Kidney epithelial cell (primary cell): ENCODE results near the gene MYO1F. TPM values are rescaled to one million over a fixed set of nuclear protein-coding genes. Genes with fewer than 3 reads are reported as not detected.
"Not testable (repeated sequence)": the region's sequence is repeated elsewhere in the genome, so short reads cannot be mapped to it uniquely, and the experiment has no call there.

Source experiments
- DNase-seq: peaks from one replicate; pipeline ENCODE4 v3.0.0-alpha.2; 2010; ENCODE audit warnings: low read depth
- H3K27me3 ChIP-seq: 2 replicates; pipeline ENCODE4 v1.6.0; 2011; ENCODE audit warnings: low read length; ENCODE audit not compliant: control insufficient read depth, insufficient read depth
- H3K36me3 ChIP-seq: 2 replicates; pipeline ENCODE4 v1.5.1; 2011; ENCODE audit warnings: low read length; ENCODE audit not compliant: control insufficient read depth, insufficient read depth
- H3K4me3 ChIP-seq: 2 replicates; pipeline ENCODE4 v1.5.1; 2011; ENCODE audit warnings: low read depth, mild to moderate bottlenecking, control low read depth, low read length
- total RNA-seq: library from RNA; depleted of rRNA; stranded (reverse); fragments of >200 nt; gene quantifications from 2 replicates; pipeline ENCODE4 v1.2.3, GENCODE V29; 2015
- TF ChIP-seq, protein P1 (sequence below): IDR thresholded peaks from 2 replicates; pipeline ENCODE4 v1.5.1; 2011; ENCODE audit warnings: mild to moderate bottlenecking, moderate library complexity, low read length, control low read depth, inconsistent platforms; ENCODE audit not compliant: insufficient read depth, poor library complexity, severe bottlenecking

MYO1F gene
- 0.08 and 0.21 TPM in 2 replicates for total RNA-seq

GRCh38 chr19:8577247-8577646, at the start of gene MYO1F:
Gene MYO1F, minus strand, starts transcription at chr19:8577442. Its CDS starts 133 bp downstream, at chr19:8577309.
- TF ChIP-seq, protein P1, sequence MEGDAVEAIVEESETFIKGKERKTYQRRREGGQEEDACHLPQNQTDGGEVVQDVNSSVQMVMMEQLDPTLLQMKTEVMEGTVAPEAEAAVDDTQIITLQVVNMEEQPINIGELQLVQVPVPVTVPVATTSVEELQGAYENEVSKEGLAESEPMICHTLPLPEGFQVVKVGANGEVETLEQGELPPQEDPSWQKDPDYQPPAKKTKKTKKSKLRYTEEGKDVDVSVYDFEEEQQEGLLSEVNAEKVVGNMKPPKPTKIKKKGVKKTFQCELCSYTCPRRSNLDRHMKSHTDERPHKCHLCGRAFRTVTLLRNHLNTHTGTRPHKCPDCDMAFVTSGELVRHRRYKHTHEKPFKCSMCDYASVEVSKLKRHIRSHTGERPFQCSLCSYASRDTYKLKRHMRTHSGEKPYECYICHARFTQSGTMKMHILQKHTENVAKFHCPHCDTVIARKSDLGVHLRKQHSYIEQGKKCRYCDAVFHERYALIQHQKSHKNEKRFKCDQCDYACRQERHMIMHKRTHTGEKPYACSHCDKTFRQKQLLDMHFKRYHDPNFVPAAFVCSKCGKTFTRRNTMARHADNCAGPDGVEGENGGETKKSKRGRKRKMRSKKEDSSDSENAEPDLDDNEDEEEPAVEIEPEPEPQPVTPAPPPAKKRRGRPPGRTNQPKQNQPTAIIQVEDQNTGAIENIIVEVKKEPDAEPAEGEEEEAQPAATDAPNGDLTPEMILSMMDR, result no peak
- H3K36me3 ChIP-seq, result no peaks in the 10 kb centered on the region
- DNase-seq, result no peak
- H3K27me3 ChIP-seq, result peaks cover 8% of the 10 kb centered on the region
- H3K4me3 ChIP-seq, result no peak within 1 kb of the TSS

GRCh38 chr19:8626842-8627241, 49.6 kb upstream of the MYO1F start:
- TF ChIP-seq, protein P1, result no peak
- no peaks in the 10 kb centered on the region for H3K36me3 ChIP-seq
- no peak for DNase-seq
- H3K4me3 ChIP-seq, result no peak overlapping the region
- H3K27me3 ChIP-seq, result no peaks in the 10 kb centered on the region

DNA sequence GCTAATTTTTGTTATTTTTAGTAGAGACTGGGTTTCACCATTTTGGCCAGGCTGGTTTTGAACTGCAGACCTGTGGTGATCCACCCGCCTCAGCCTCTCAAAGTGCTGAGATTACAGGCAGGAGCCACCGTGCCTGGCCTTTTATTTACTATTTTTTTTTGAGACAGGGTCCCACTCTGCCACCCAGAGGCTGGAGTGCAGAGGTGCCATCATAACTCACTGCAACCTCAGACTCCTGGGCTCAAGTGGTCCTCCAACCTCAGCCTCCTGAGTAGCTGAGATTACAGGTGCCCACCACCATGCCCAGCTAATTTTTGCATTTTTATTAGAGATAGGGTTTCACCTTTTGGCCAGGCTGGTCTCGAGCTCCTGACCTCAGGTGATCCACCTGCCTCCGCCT, 45.6 kb upstream of the MYO1F start:
- not testable (repeated sequence) for DNase-seq, H3K36me3 ChIP-seq, H3K27me3 ChIP-seq, H3K4me3 ChIP-seq

DNA sequence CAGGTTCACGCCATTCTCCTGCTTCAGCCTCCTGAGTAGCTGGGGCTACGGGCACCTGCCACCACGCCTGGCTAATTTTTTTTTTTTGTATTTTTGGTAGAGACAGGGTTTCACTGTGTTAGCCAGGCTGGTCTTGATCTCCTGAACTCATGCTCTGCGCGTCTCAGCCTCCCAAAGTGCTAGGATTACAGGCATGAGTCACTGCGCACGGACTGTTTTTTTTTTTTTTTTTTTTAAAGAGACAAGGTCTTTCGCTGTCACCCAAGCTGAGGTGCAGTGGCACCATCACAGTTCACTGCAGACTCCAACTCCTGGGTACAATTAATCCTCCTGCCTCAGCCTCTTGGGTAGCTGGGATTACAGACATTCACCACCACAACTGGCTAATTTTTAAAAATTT, 41.5 kb upstream of the MYO1F start:
- Histone ChIP-seq H3K36me3 (no peaks in the 10 kb centered on the region), H3K27me3 (no peaks in the 10 kb centered on the region), H3K4me3 (no peak overlapping the region)
- DNase-seq, result no peak
- TF ChIP-seq, protein P1, result no peak

- H3K36me3 ChIP-seq, result no peaks in the 10 kb centered on the region
- DNase-seq, result no peak
- TF ChIP-seq, protein P1, result no peak
- no peak overlapping the region for H3K4me3 ChIP-seq
- no peaks in the 10 kb centered on the region for H3K27me3 ChIP-seq
Measured at GRCh38 chr19:8617984-8618383, 40.7 kb upstream of the MYO1F start.

DNA sequence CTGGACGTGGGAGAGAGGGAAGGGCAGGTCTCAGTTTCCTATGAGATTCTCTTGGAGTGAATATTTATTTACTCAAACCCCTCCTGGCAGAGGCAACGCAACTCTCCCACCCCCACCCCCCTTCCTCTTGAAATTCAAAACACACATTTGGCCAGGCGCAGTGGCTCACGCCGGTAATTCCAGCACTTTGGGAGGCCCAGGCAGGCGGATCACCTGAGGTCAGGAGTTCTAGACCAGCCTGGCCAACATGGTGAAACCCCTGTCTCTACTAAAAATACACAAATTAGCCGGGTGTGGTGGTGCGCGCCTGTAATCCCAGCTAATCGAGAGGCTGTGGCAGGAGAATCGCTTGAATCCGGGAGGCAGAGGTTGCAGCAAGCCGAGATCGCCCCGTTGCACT, 40.1 kb upstream of the MYO1F start:
- H3K4me3 ChIP-seq, DNase-seq, H3K27me3 ChIP-seq, H3K36me3 ChIP-seq: not testable (repeated sequence)

GRCh38 chr19:8616861-8617260, 39.6 kb upstream of the MYO1F start:
- no peaks in the 10 kb centered on the region for H3K27me3 ChIP-seq
- DNase-seq, result no peak
- H3K4me3 ChIP-seq, result no peak overlapping the region
- H3K36me3 ChIP-seq, result no peaks in the 10 kb centered on the region
- TF ChIP-seq, protein P1, result no peak
